Body of pancreas (tissue), 4 donors: ENCODE data around the gene SMC3. TPM values are rescaled to one million over a fixed set of nuclear protein-coding genes. Genes with fewer than 3 reads are reported as not detected.

Experiments
- ATAC-seq: fragments of 150-250 bp; one replicate; pipeline ENCODE4 v1.9.1; 2016
- DNase-seq, 4 donors: peaks; one replicate each; pipeline ENCODE4 v3.0.0-alpha.2; 2019
- H3K27ac ChIP-seq, 4 donors: fragments of 200-600 bp; sonication (generic); 1 replicate in 3 of 4; 2 replicates in 1 of 4; pipeline versions ENCODE4 v1.5.1 to v1.6.1; 2016 to 2019; ENCODE audit warnings: mild to moderate bottlenecking in 1 of 4, mixed read lengths in 1 of 4, moderate library complexity in 1 of 4
- H3K27me3 ChIP-seq, 2 donors: fragments of 200-600 bp; sonication (generic); one replicate each; pipeline ENCODE4 v1.6.0; 2016; ENCODE audit warnings: mild to moderate bottlenecking in 1 of 2
- H3K36me3 ChIP-seq, 2 donors: fragments of 200-600 bp; sonication (generic); replicated peaks in 1 of 2; 2 replicates each; pipeline ENCODE4 v1.5.1; 2016; ENCODE audit warnings: low read depth in 2 of 2; ENCODE audit not compliant: insufficient read depth in 1 of 2
- H3K4me1 ChIP-seq: fragments of 200-600 bp; sonication (generic); one replicate; pipeline ENCODE4 v1.6.0; 2016
- H3K4me3 ChIP-seq, 2 donors: fragments of 200-600 bp; sonication (generic); 1 replicate in 1 of 2; 2 replicates in 1 of 2; pipeline ENCODE4 v1.5.1; 2016 to 2019
- H3K9me3 ChIP-seq, 3 donors: fragments of 200-600 bp; sonication (generic); 1 replicate in 2 of 3; 2 replicates in 1 of 3; pipeline ENCODE4 v1.5.1; 2016
- POLR2A ChIP-seq, 3 donors: fragments of 450-650 bp; IDR thresholded peaks; one replicate each; pipeline ENCODE4 v1.6.1; 2016; ENCODE audit warnings: antibody characterized with exemption in 3 of 3, mild to moderate bottlenecking in 2 of 3
- WGBS, 2 donors: methylation state at CpG; one replicate each; pipeline ENCODE4 v1.1.5; 2017; 5-methylcytosine and 5-hydroxymethylcytosine counted together
- intact Hi-C: fragments of 100-400 bp; cut with DNase I; formaldehyde crosslinking; loops from one replicate; pipeline ENCODE4 v1.15.1; 2023
- total RNA-seq, 2 donors: library from RNA; depleted of rRNA; stranded (reverse); fragments of >200 nt; gene quantifications; one replicate each; pipeline ENCODE4 v1.1.0, GENCODE V29; 2016
- TF ChIP-seq, protein P1 (sequence below), 7 experiments: fragments of 450-650 bp in 4 of 7; fragments of 200-600 bp in 3 of 7; sonication (generic) in 3 of 7; IDR thresholded peaks; one replicate each; pipeline ENCODE4 v1.5.1; 2016 to 2019; ENCODE audit warnings: antibody characterized with exemption in 7 of 7

The SMC3 gene
- total RNA-seq, 2 donors from 2014 or later = 18.4 to 22.1 TPM

DNA sequence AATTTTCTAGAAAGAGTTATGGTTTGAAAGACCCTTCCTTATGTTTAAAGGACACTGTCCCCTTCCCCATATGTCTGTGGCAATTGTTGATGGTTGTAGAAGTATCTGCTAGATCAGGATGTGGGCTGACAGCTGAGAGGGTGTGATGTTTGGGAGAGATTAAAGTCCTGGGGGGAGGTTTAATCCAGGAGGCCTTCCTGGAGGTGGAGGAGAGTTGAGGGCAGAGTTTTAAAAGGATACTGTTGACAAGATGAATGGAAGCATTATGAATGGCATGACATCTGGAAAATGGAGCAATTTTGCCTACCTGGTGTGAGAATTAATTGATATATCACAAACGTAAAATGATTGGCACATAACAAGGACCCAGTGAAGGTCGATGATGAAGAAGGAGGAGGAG lies 32.9 kb upstream of the SMC3 start:
- H3K4me1 ChIP-seq = peaks cover 6% of the 10 kb centered on the region
- no peak for TF ChIP-seq POLR2A (IDR thresholded peaks at IDR 0.05)
- TF ChIP-seq, protein P1, sequence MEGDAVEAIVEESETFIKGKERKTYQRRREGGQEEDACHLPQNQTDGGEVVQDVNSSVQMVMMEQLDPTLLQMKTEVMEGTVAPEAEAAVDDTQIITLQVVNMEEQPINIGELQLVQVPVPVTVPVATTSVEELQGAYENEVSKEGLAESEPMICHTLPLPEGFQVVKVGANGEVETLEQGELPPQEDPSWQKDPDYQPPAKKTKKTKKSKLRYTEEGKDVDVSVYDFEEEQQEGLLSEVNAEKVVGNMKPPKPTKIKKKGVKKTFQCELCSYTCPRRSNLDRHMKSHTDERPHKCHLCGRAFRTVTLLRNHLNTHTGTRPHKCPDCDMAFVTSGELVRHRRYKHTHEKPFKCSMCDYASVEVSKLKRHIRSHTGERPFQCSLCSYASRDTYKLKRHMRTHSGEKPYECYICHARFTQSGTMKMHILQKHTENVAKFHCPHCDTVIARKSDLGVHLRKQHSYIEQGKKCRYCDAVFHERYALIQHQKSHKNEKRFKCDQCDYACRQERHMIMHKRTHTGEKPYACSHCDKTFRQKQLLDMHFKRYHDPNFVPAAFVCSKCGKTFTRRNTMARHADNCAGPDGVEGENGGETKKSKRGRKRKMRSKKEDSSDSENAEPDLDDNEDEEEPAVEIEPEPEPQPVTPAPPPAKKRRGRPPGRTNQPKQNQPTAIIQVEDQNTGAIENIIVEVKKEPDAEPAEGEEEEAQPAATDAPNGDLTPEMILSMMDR (IDR thresholded peaks at IDR 0.05) = no peak
- no peaks in the 10 kb centered on the region for H3K9me3 ChIP-seq
- intact Hi-C loops = no loop called here
- H3K27ac ChIP-seq = no peak overlapping the region
- no peaks in the 10 kb centered on the region for H3K36me3 ChIP-seq
- peaks cover 0 to 3% of the 10 kb centered on the region in 2 donors for H3K27me3 ChIP-seq
- ATAC-seq (no peak), DNase-seq (no peak)
- WGBS, 2 donors = 28 to 30% methylated on average over 2 of the region's 2 CpGs
- H3K4me3 ChIP-seq = no peak overlapping the region

DNA sequence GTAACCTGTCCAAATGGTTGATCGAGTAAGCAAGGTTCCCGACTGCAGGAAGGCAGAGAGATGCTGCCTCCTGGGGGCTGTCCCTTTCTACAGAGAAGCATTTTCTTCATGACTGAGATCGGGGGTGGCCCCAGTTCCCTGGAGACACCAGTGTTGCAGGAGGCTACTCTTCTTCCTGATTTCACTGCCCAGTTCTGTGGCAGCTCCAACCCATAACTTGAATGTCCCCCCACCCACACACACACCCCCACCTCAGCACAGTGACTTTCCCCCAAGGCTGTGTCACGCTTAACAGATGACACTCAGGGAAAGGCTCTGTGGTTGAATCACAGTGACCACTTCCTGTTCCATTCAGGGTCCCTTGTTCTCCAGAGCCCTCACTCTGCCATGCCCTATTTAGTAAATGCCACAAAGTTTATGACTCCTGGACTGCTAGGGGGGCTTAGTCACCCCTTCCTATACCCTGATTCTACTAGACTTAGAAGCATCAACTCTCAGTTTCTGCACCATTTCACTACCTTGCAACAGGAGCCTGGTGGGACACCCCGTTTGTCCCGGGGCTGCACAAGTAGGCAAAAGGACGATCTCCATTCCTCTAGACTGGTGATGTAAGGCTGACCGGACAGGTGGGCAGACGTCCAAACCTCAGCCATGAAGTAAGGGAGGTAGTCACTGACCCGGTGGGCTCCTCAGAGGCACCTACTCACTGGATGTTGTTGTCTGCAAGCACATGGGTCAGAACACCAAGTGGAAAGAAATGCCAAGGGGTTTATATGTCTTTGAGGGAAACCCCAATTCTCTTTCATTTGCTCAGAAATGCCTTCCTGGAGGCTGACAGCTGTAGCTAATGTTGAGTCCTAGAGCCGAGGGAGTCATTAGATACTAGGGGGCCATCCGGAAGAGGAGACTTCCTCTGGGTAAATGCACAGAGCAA lies 31.3 kb upstream of the SMC3 start:
- Histone ChIP-seq H3K27me3 (peaks cover 0 to 3% of the 10 kb centered on the region in 2 donors), H3K9me3 (no peaks in the 10 kb centered on the region), H3K27ac (no peak overlapping the region), H3K4me3 (no peak overlapping the region), H3K36me3 (no peaks in the 10 kb centered on the region), H3K4me1 (no peaks in the 10 kb centered on the region)
- ATAC-seq = no peak
- DNase-seq = peak in 3 of 4 donors; percentile 19 to 38 (median 22)
- TF ChIP-seq, protein P1 (IDR thresholded peaks at IDR 0.05) = peak in 4 of 7 experiments; percentile 11 to 42 (median 28)
- no peak for TF ChIP-seq POLR2A (IDR thresholded peaks at IDR 0.05)
- 49 to 50% methylated on average over 12 of the region's 12 CpGs for WGBS, 2 donors
- intact Hi-C loops = no loop called here

DNA sequence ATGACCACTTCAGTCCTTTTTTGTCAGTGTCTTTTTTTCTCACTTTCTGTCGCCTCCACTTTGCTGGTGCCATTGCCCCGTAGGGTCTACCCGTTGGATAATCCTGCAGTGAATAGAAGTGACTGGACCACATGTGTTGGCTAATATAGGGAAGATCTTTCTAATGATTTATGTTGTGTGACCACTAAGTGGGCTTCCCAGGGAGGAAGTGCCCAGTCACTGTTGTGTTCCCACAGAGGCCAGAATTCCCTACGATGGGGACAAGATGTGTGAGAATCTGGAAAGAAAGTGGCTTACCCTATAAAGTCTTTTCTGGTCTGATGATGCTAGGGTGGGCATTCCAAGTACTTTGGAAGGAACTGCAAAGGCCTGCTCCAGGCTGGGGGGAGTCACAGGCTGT lies 28.4 kb upstream of the SMC3 start:
- DNase-seq = no peak
- no peak for TF ChIP-seq POLR2A (IDR thresholded peaks at IDR 0.05)
- TF ChIP-seq, protein P1 (IDR thresholded peaks at IDR 0.05) = no peak
- no peaks in the 10 kb centered on the region for H3K36me3 ChIP-seq
- no peaks in the 10 kb centered on the region for H3K9me3 ChIP-seq
- no peak overlapping the region for H3K27ac ChIP-seq
- intact Hi-C loops = no loop called here
- no peaks in the 10 kb centered on the region for H3K4me1 ChIP-seq
- ATAC-seq = no peak
- no peak overlapping the region for H3K4me3 ChIP-seq
- no peaks in the 10 kb centered on the region for H3K27me3 ChIP-seq
- 78 to 89% methylated on average over 3 to 4 of the region's 4 CpGs for WGBS, 2 donors

DNA sequence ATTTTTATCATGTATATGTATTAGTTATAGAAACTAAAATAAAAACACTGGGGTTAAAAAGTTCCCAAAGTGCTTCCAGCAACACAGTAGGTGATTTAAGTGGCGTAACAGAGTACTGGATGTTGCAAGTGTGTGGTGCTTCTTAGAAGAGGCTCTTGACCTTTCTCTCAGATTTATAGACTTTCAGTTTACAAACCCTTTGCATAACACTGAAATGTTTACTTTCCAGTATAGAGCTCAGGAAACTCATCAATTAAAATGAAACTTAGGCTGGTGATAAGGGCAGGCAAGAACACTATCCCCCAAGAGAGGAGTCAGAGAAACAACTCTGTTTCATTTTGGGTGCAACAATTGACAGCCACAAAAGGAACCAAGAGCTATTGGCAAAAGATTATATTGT lies 27.5 kb upstream of the SMC3 start:
- no peak for ATAC-seq
- Histone ChIP-seq H3K27ac (no peak overlapping the region), H3K27me3 (no peaks in the 10 kb centered on the region), H3K36me3 (no peaks in the 10 kb centered on the region), H3K4me3 (no peak overlapping the region), H3K4me1 (no peaks in the 10 kb centered on the region), H3K9me3 (no peaks in the 10 kb centered on the region)
- intact Hi-C loops = loop anchor here (5.0 to 10.0 kb wide), 2 partner anchors 185 to 223 kb away; no protein-coding TSS in a partner anchor
- WGBS, 2 donors = 50 to 80% methylated on average over 1 of the region's 1 CpG
- TF ChIP-seq, protein P1 (IDR thresholded peaks at IDR 0.05) = no peak
- TF ChIP-seq POLR2A (IDR thresholded peaks at IDR 0.05) = no peak
- DNase-seq = no peak
